ENCODE data around the gene ALPP. TPM values are rescaled to one million over a fixed set of nuclear protein-coding genes. Genes with fewer than 3 reads are reported as not detected.
"Not testable (repeated sequence)": the region's sequence is repeated elsewhere in the genome, so short reads cannot be mapped to it uniquely, and the experiment has no call there.

ALPP gene
- total RNA-seq: not detected

GRCh38 chr2:232378735-232379151 is at the start of gene ALPP:
Gene ALPP (plus strand): TSS chr2:232378751. CDS start chr2:232378803, 52 bp downstream.
- H3K4me3 ChIP-seq; H3K9me3 ChIP-seq; H3K27ac ChIP-seq; intact Hi-C loops (cut with DNase I; ENCODE audit: low total_unique reads); H3K36me3 ChIP-seq; H3K4me1 ChIP-seq: not testable (repeated sequence)
- H3K27me3 ChIP-seq: peaks cover 0 to 37% of the 10 kb centered on the region in 2 donors
- DNase-seq (ENCODE audit: low spot score in 2 of 2): peak in 1 of 2 donors; percentile 30

- Histone ChIP-seq H3K9me3 (no peaks in the 10 kb centered on the region), H3K36me3 (no peaks in the 10 kb centered on the region), H3K4me3 (no peak overlapping the region), H3K4me1 (no peaks in the 10 kb centered on the region), H3K27me3 (no peaks in the 10 kb centered on the region), H3K27ac (no peak overlapping the region)
- TF ChIP-seq CTCF (IDR thresholded peaks at IDR 0.05) (no peak), POLR2AphosphoS5 (IDR thresholded peaks at IDR 0.05) (no peak), POLR2A (IDR thresholded peaks at IDR 0.05) (no peak)
- no peak for DNase-seq (ENCODE audit: low spot score in 2 of 2)
- intact Hi-C loops (cut with DNase I; ENCODE audit: low total_unique reads): loop anchor here (10.0 kb wide), 1 partner anchor 405 kb away; the partner anchor contains the start of gene NPPC
These were observed 48.9 kb upstream of the ALPP start for GRCh38 chr2:232329716-232330067.

GRCh38 chr2:232330068-232330999 is 48.2 kb upstream of the ALPP start:
- Histone ChIP-seq H3K4me3 (no peak overlapping the region), H3K36me3 (no peaks in the 10 kb centered on the region), H3K27ac (no peak overlapping the region), H3K27me3 (no peaks in the 10 kb centered on the region), H3K9me3 (no peaks in the 10 kb centered on the region), H3K4me1 (no peaks in the 10 kb centered on the region)
- intact Hi-C loops (cut with DNase I; ENCODE audit: low total_unique reads): no loop called here
- TF ChIP-seq POLR2AphosphoS5 (IDR thresholded peaks at IDR 0.05) (no peak), CTCF (IDR thresholded peaks at IDR 0.05) (no peak), POLR2A (IDR thresholded peaks at IDR 0.05) (no peak)
- DNase-seq (ENCODE audit: low spot score in 2 of 2): no peak

- H3K27ac ChIP-seq; intact Hi-C loops (cut with DNase I; ENCODE audit: low total_unique reads); H3K4me3 ChIP-seq; H3K27me3 ChIP-seq; H3K4me1 ChIP-seq; H3K36me3 ChIP-seq; H3K9me3 ChIP-seq; DNase-seq (ENCODE audit: low spot score in 2 of 2): not testable (repeated sequence)
These were observed 47.5 kb upstream of the ALPP start for GRCh38 chr2:232331061-232331460.

GRCh38 chr2:232331641-232332040 is 46.9 kb upstream of the ALPP start:
- not testable (repeated sequence) for H3K4me3 ChIP-seq, H3K36me3 ChIP-seq
- DNase-seq (ENCODE audit: low spot score in 2 of 2): peak in 1 of 2 donors; percentile 37

GRCh38 chr2:232332244-232332939 is 46.2 kb upstream of the ALPP start:
- H3K9me3 ChIP-seq; H3K36me3 ChIP-seq; H3K4me3 ChIP-seq; H3K27ac ChIP-seq; H3K4me1 ChIP-seq; H3K27me3 ChIP-seq; intact Hi-C loops (cut with DNase I; ENCODE audit: low total_unique reads): not testable (repeated sequence)
- DNase-seq (ENCODE audit: low spot score in 2 of 2): peak in 1 of 2 donors; percentile 37

More at GRCh38 chr2:232331641-232332040, 46.9 kb upstream of the ALPP start:
- H3K9me3 ChIP-seq; H3K27me3 ChIP-seq; H3K27ac ChIP-seq; H3K4me1 ChIP-seq; intact Hi-C loops (cut with DNase I; ENCODE audit: low total_unique reads): not testable (repeated sequence)

- H3K27me3 ChIP-seq: no peaks in the 10 kb centered on the region
- no peaks in the 10 kb centered on the region for H3K36me3 ChIP-seq
- H3K4me1 ChIP-seq: no peaks in the 10 kb centered on the region
- H3K4me3 ChIP-seq: no peak overlapping the region
- no peak for TF ChIP-seq POLR2AphosphoS5 (IDR thresholded peaks at IDR 0.05)
- no peak for TF ChIP-seq POLR2A (IDR thresholded peaks at IDR 0.05)
- no peak for TF ChIP-seq CTCF (IDR thresholded peaks at IDR 0.05)
- no peaks in the 10 kb centered on the region for H3K9me3 ChIP-seq
- DNase-seq (ENCODE audit: low spot score in 2 of 2): peak in 1 of 2 donors; percentile 48
- H3K27ac ChIP-seq: no peak overlapping the region
- intact Hi-C loops (cut with DNase I; ENCODE audit: low total_unique reads): no loop called here
These were observed 45.7 kb upstream of the ALPP start for GRCh38 chr2:232332940-232333259.

Measured in breast epithelium (tissue), 4 donors.